ENCODE data around the gene NRDC. TPM values are rescaled to one million over a fixed set of nuclear protein-coding genes. Genes with fewer than 3 reads are reported as not detected.

Gene NRDC, protein sequence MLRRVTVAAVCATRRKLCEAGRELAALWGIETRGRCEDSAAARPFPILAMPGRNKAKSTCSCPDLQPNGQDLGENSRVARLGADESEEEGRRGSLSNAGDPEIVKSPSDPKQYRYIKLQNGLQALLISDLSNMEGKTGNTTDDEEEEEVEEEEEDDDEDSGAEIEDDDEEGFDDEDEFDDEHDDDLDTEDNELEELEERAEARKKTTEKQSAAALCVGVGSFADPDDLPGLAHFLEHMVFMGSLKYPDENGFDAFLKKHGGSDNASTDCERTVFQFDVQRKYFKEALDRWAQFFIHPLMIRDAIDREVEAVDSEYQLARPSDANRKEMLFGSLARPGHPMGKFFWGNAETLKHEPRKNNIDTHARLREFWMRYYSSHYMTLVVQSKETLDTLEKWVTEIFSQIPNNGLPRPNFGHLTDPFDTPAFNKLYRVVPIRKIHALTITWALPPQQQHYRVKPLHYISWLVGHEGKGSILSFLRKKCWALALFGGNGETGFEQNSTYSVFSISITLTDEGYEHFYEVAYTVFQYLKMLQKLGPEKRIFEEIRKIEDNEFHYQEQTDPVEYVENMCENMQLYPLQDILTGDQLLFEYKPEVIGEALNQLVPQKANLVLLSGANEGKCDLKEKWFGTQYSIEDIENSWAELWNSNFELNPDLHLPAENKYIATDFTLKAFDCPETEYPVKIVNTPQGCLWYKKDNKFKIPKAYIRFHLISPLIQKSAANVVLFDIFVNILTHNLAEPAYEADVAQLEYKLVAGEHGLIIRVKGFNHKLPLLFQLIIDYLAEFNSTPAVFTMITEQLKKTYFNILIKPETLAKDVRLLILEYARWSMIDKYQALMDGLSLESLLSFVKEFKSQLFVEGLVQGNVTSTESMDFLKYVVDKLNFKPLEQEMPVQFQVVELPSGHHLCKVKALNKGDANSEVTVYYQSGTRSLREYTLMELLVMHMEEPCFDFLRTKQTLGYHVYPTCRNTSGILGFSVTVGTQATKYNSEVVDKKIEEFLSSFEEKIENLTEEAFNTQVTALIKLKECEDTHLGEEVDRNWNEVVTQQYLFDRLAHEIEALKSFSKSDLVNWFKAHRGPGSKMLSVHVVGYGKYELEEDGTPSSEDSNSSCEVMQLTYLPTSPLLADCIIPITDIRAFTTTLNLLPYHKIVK
- 83.0 TPM for total RNA-seq

DNA sequence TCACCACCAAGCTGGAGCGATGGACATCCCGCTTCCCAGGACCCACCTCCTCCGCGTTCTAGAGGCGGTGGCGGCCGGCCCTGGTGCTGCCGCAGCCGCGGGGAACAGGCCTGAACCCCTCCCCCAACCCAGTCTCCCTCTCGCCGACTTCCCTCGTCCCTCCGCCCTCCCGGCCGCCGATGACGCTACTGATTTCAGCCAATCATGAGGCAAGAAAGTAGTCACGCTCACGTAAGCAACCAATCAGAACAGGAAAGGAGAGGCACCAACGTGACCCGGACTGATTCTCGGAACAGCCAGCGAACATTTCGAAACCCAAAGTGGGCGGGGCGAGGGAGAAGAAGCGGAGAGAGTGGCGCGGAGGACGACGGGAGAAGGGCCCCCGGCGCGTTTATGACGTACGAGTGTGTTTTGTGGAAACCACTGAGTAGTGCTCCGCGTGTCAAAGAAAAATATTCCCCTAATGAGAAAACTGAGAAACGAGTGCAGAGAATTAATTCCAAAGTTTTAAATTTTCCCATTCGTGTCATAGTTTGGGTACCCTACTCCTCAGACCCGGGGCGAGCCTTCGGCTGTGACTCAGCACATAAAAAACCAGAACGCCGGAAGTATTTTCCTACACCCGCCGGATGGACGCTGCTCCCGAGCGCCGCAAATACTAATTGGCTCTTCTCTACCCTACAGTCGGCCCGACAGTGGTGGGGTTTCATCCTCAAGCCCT is at the start of gene NRDC:
Gene NRDC (minus strand): TSS at position 112 of the 721 bp plus-strand sequence. CDS start 112 bp downstream, outside the sequence.
- Histone ChIP-seq H3K9ac (ENCODE audit: low read depth in 1 of 3, low read length in 3 of 3) (peak within 1 kb of the TSS; percentile 100), H3K4me1 (ENCODE audit: control insufficient read depth in 3 of 3, insufficient read depth in 3 of 3, low read length in 3 of 3) (peaks cover 20 to 30% (median 24%) of the 10 kb centered on the region in 3 donors), H3K27me3 (ENCODE audit: control insufficient read depth in 3 of 3, insufficient read depth in 3 of 3, low read length in 3 of 3) (peaks cover 7 to 9% (median 8%) of the 10 kb centered on the region in 3 donors), H3K9me3 (ENCODE audit: control insufficient read depth in 3 of 3, low read length in 3 of 3) (no peaks in the 10 kb centered on the region), H3K36me3 (ENCODE audit: control insufficient read depth in 3 of 3, insufficient read depth in 3 of 3, low read length in 3 of 3) (peaks cover 0 to 4% (median 0%) of the 10 kb centered on the region in 3 donors), H3K4me3 (ENCODE audit: low read length in 3 of 3) (peak within 1 kb of the TSS; percentile 98 to 99 (median 99)), H3K27ac (ENCODE audit: low read depth, low read length) (peak within 1 kb of the TSS; percentile 99)

DNA sequence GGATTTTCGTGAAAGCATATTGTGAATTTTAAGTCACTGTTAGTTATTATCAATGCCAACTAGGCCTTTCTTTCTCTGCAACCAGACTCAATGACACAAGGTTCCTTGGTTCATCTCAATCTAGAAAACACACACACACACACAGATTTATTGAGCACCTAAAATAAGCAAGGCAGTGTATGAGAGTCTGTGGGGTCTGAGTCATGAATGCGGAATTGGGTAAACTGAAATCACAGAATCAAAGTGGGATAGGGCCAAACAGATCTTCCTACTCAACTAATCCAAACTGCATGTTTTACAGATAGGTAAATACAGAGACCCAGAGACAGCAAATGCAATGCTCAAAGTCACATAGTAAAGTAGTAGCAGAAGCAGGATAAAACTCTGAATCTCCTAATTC is 48.5 kb upstream of the NRDC start:
- no peaks in the 10 kb centered on the region for H3K9me3 ChIP-seq (ENCODE audit: control insufficient read depth in 3 of 3, low read length in 3 of 3)
- no peaks in the 10 kb centered on the region for H3K36me3 ChIP-seq (ENCODE audit: control insufficient read depth in 3 of 3, insufficient read depth in 3 of 3, low read length in 3 of 3)
- H3K4me1 ChIP-seq (ENCODE audit: control insufficient read depth in 3 of 3, insufficient read depth in 3 of 3, low read length in 3 of 3) = no peaks in the 10 kb centered on the region
- H3K27ac ChIP-seq (ENCODE audit: low read depth, low read length) = no peak overlapping the region
- peaks cover 3 to 14% (median 4%) of the 10 kb centered on the region in 3 donors for H3K27me3 ChIP-seq (ENCODE audit: control insufficient read depth in 3 of 3, insufficient read depth in 3 of 3, low read length in 3 of 3)
- H3K4me3 ChIP-seq (ENCODE audit: low read length in 3 of 3) = no peak overlapping the region
- H3K9ac ChIP-seq (ENCODE audit: low read depth in 1 of 3, low read length in 3 of 3) = no peak overlapping the region

DNA sequence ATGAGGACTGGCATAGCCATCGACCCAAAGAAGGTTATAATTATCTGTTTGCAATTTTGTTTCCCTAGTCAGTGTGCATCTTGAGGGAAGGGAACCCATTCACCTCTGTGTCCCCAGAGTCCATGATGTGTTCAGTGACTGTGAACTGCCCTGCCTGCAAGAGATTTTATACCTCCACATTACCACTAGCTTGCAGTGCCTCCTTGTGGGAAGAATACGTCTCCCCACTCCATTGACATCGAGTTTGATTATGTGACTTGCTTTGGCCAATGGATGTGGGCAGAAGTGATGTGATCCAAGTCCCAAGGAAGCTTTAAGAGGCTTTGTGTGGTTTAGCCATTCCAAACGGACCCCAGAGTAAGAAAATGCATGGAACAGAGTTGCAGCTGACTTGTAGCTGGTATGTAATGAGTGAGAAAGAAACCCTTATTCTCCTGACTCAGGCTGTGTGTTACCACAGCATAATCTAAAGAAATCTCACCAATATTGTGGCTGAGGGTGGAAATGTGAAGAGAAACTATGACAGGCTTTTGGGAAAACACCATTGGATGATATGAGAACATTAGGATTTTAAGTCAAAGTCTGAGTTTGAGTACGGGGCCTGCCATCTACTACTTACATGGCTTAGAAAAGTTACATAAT is 47.8 kb upstream of the NRDC start:
- Histone ChIP-seq H3K4me1 (ENCODE audit: control insufficient read depth in 3 of 3, insufficient read depth in 3 of 3, low read length in 3 of 3) (no peaks in the 10 kb centered on the region), H3K27ac (ENCODE audit: low read depth, low read length) (no peak overlapping the region), H3K36me3 (ENCODE audit: control insufficient read depth in 3 of 3, insufficient read depth in 3 of 3, low read length in 3 of 3) (no peaks in the 10 kb centered on the region), H3K27me3 (ENCODE audit: control insufficient read depth in 3 of 3, insufficient read depth in 3 of 3, low read length in 3 of 3) (peaks cover 3 to 14% (median 4%) of the 10 kb centered on the region in 3 donors), H3K9me3 (ENCODE audit: control insufficient read depth in 3 of 3, low read length in 3 of 3) (no peaks in the 10 kb centered on the region), H3K4me3 (ENCODE audit: low read length in 3 of 3) (no peak overlapping the region), H3K9ac (ENCODE audit: low read depth in 1 of 3, low read length in 3 of 3) (no peak overlapping the region)

DNA sequence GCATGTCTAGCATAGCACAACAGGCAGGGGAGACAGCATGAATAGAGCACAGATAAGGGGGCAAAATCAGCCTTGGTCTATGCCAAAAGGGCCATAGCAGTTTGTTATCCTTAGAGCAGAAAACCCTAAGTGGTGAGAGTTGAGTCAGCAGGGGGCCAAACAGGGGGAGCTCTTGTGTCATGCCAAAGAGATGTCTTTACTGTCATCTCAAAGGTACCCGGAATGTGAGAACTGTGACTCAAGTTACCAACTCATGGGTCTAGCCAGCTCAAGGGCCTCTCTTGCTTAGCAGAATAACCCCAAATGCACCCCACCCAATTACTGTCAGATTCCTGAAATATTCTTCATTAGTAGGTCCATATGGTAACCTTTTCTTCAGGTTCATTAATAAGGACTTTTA is 45.9 kb upstream of the NRDC start:
- H3K4me1 ChIP-seq (ENCODE audit: control insufficient read depth in 3 of 3, insufficient read depth in 3 of 3, low read length in 3 of 3) = no peaks in the 10 kb centered on the region
- H3K36me3 ChIP-seq (ENCODE audit: control insufficient read depth in 3 of 3, insufficient read depth in 3 of 3, low read length in 3 of 3) = no peaks in the 10 kb centered on the region
- H3K4me3 ChIP-seq (ENCODE audit: low read length in 3 of 3) = no peak overlapping the region
- peaks cover 13 to 21% (median 14%) of the 10 kb centered on the region in 3 donors for H3K27me3 ChIP-seq (ENCODE audit: control insufficient read depth in 3 of 3, insufficient read depth in 3 of 3, low read length in 3 of 3)
- no peak overlapping the region for H3K27ac ChIP-seq (ENCODE audit: low read depth, low read length)
- no peak overlapping the region for H3K9ac ChIP-seq (ENCODE audit: low read depth in 1 of 3, low read length in 3 of 3)
- no peaks in the 10 kb centered on the region for H3K9me3 ChIP-seq (ENCODE audit: control insufficient read depth in 3 of 3, low read length in 3 of 3)

DNA sequence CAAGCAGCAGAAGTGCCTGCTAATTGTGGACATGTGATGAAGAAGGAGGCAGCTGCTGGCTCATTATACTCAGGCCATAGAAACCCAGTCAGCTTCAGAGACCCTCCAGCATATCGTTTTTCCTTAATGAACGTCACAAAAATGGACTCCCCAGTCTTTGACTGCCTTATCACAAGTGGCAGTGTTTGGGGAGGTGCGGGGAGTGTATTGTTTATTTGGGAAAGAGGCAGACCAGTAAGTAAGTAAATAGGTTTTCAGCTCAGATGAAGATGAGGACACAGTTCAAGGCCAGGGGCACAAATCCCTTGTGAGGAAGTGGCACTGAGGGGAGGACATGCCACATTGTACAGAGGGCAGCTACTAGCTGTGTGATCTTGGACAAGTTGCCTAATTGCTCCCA is 43.5 kb upstream of the NRDC start:
- no peak overlapping the region for H3K4me3 ChIP-seq (ENCODE audit: low read length in 3 of 3)
- H3K9ac ChIP-seq (ENCODE audit: low read depth in 1 of 3, low read length in 3 of 3) = no peak overlapping the region
- H3K36me3 ChIP-seq (ENCODE audit: control insufficient read depth in 3 of 3, insufficient read depth in 3 of 3, low read length in 3 of 3) = no peaks in the 10 kb centered on the region
- no peak overlapping the region for H3K27ac ChIP-seq (ENCODE audit: low read depth, low read length)
- H3K9me3 ChIP-seq (ENCODE audit: control insufficient read depth in 3 of 3, low read length in 3 of 3) = no peaks in the 10 kb centered on the region
- peaks cover 19 to 23% (median 21%) of the 10 kb centered on the region in 3 donors for H3K27me3 ChIP-seq (ENCODE audit: control insufficient read depth in 3 of 3, insufficient read depth in 3 of 3, low read length in 3 of 3)
- H3K4me1 ChIP-seq (ENCODE audit: control insufficient read depth in 3 of 3, insufficient read depth in 3 of 3, low read length in 3 of 3) = no peaks in the 10 kb centered on the region

DNA sequence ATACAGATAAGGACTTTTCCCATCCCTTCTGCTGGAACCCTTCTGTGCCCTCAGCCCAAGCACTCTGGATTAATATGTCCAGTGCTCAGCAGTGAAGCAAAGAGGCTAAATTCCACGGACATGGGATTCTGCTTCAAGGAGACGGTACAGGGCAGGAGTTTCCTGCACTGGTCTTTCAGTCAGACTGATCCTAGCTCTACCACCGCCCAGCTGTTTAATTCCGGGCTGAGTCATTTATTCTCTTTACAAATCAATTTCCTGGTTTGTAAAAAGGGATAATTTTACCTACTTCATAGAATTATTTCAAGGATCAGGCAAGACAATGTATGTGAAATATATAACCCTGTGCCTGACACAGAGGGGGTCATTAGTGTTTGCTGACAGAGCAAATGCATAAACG is 41.6 kb upstream of the NRDC start:
- H3K27ac ChIP-seq (ENCODE audit: low read depth, low read length) = no peak overlapping the region
- H3K9ac ChIP-seq (ENCODE audit: low read depth in 1 of 3, low read length in 3 of 3) = no peak overlapping the region
- H3K4me3 ChIP-seq (ENCODE audit: low read length in 3 of 3) = no peak overlapping the region
- no peaks in the 10 kb centered on the region for H3K36me3 ChIP-seq (ENCODE audit: control insufficient read depth in 3 of 3, insufficient read depth in 3 of 3, low read length in 3 of 3)
- H3K4me1 ChIP-seq (ENCODE audit: control insufficient read depth in 3 of 3, insufficient read depth in 3 of 3, low read length in 3 of 3) = no peaks in the 10 kb centered on the region
- peaks cover 19 to 25% (median 23%) of the 10 kb centered on the region in 3 donors for H3K27me3 ChIP-seq (ENCODE audit: control insufficient read depth in 3 of 3, insufficient read depth in 3 of 3, low read length in 3 of 3)
- H3K9me3 ChIP-seq (ENCODE audit: control insufficient read depth in 3 of 3, low read length in 3 of 3) = no peaks in the 10 kb centered on the region

DNA sequence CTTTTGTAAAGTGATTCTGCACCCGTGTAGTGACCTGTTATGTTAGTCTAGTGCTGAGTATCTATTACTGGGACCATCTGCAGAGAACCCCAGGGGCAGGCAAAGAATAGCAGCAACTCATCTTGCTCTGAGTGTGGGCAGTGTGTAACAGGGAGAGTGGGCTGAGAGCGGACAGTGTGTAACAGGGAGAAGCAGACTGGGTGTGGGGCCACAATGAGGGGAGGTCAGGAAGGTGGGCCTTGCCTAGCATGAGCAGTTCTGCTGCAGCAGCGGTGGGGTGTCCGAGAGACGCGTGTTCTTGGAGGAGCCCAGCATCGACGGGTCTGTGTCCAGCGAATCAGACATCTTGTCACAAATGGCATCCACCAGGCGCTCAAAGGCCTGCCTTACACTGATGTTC is 41.2 kb upstream of the NRDC start:
- no peaks in the 10 kb centered on the region for H3K36me3 ChIP-seq (ENCODE audit: control insufficient read depth in 3 of 3, insufficient read depth in 3 of 3, low read length in 3 of 3)
- H3K4me3 ChIP-seq (ENCODE audit: low read length in 3 of 3) = no peak overlapping the region
- H3K27me3 ChIP-seq (ENCODE audit: control insufficient read depth in 3 of 3, insufficient read depth in 3 of 3, low read length in 3 of 3) = peaks cover 19 to 25% (median 23%) of the 10 kb centered on the region in 3 donors

DNA sequence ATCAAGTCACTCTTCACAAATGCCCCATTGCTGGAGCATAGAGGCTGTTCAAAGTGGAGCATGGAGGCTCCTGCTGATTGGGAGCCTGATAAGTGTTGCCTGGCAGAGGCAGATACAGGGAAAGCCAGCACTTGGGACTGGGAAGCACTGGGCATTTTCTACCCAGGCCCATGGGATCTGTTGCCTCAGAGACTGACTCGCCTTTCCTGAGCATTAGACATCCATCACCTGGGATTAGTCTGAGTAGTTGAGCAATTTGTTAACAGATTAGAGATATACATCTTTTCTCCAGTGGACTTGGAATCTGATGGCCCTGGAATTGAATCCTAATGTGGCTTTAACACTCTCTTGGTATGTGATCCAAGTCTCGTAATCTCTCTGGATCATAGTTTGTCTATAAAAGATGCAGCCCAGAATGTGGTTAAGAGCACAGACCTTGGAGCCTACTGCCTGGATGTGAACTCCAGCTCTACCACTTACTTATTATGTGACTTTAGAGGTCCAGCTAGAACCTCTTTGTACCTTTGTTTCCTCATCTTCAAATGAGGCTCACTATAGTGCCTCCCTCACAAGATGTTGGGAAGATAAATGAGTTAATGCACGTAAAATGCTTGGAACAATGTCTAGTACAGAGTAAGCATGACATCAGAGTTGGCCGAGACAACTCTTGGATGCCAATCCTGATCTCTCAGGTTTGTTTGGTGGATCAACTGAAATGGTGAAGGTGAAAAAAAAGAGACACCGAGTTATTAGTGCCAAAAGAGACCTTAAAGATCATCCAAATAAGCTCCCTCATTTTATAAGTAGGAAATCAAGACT is 38.3 kb upstream of the NRDC start:
- no peaks in the 10 kb centered on the region for H3K36me3 ChIP-seq (ENCODE audit: control insufficient read depth in 3 of 3, insufficient read depth in 3 of 3, low read length in 3 of 3)
- H3K4me3 ChIP-seq (ENCODE audit: low read length in 3 of 3) = no peak overlapping the region
- H3K9me3 ChIP-seq (ENCODE audit: control insufficient read depth in 3 of 3, low read length in 3 of 3) = no peaks in the 10 kb centered on the region
- H3K4me1 ChIP-seq (ENCODE audit: control insufficient read depth in 3 of 3, insufficient read depth in 3 of 3, low read length in 3 of 3) = no peaks in the 10 kb centered on the region
- H3K27ac ChIP-seq (ENCODE audit: low read depth, low read length) = no peak overlapping the region
- peaks cover 16 to 28% (median 17%) of the 10 kb centered on the region in 3 donors for H3K27me3 ChIP-seq (ENCODE audit: control insufficient read depth in 3 of 3, insufficient read depth in 3 of 3, low read length in 3 of 3)
- no peak overlapping the region for H3K9ac ChIP-seq (ENCODE audit: low read depth in 1 of 3, low read length in 3 of 3)

More for the DNA sequence above, 41.2 kb upstream of the NRDC start:
- Histone ChIP-seq H3K4me1 (ENCODE audit: control insufficient read depth in 3 of 3, insufficient read depth in 3 of 3, low read length in 3 of 3) (no peaks in the 10 kb centered on the region), H3K27ac (ENCODE audit: low read depth, low read length) (no peak overlapping the region), H3K9ac (ENCODE audit: low read depth in 1 of 3, low read length in 3 of 3) (no peak overlapping the region), H3K9me3 (ENCODE audit: control insufficient read depth in 3 of 3, low read length in 3 of 3) (no peaks in the 10 kb centered on the region)

All from skeletal muscle tissue (tissue), 4 donors.